ENCODE measurements around the gene HERC2. TPM values are rescaled to one million over a fixed set of nuclear protein-coding genes. Genes with fewer than 3 reads are reported as not detected.

The HERC2 gene
- total RNA-seq, 1 donor from 2014 or later: 86.2 TPM

GRCh38 chr15:28106294-28107110 lies 215.5 kb downstream of the HERC2 start:
- TF ChIP-seq CTCF (IDR thresholded peaks at IDR 0.05; ENCODE audit: unreplicated experiment): no peak
- peaks cover 59% of the 10 kb centered on the region for H3K27me3 Mint-ChIP-seq
- H3K27ac Mint-ChIP-seq: no peak overlapping the region
- H3K9me3 Mint-ChIP-seq (ENCODE audit: low read depth): no peaks in the 10 kb centered on the region
- peak overlapping the region; percentile 23 for H3K4me3 Mint-ChIP-seq (ENCODE audit: low read depth)
- H3K36me3 Mint-ChIP-seq (ENCODE audit: insufficient read depth): peaks cover 7% of the 10 kb centered on the region
- peaks cover 3% of the 10 kb centered on the region for H3K4me1 Mint-ChIP-seq (ENCODE audit: low read depth)
- no peak for DNase-seq (ENCODE audit: low spot score, unreplicated experiment)

- no peak for TF ChIP-seq CTCF (IDR thresholded peaks at IDR 0.05; ENCODE audit: unreplicated experiment)
- peak overlapping the region; percentile 64 for H3K27ac Mint-ChIP-seq
- H3K9me3 Mint-ChIP-seq (ENCODE audit: low read depth): no peaks in the 10 kb centered on the region
- peaks cover 3% of the 10 kb centered on the region for H3K4me1 Mint-ChIP-seq (ENCODE audit: low read depth)
- H3K36me3 Mint-ChIP-seq (ENCODE audit: insufficient read depth): peaks cover 3% of the 10 kb centered on the region
- DNase-seq (ENCODE audit: low spot score, unreplicated experiment): no peak
- H3K27me3 Mint-ChIP-seq: peaks cover 66% of the 10 kb centered on the region
- peak overlapping the region; percentile 23 for H3K4me3 Mint-ChIP-seq (ENCODE audit: low read depth)
Observed at GRCh38 chr15:28105793-28106192, 216.2 kb downstream of the HERC2 start.

GRCh38 chr15:28105224-28105791 lies 216.7 kb downstream of the HERC2 start:
- Mint-ChIP-seq H3K9me3 (ENCODE audit: low read depth) (no peaks in the 10 kb centered on the region), H3K4me1 (ENCODE audit: low read depth) (peaks cover 3% of the 10 kb centered on the region), H3K36me3 (ENCODE audit: insufficient read depth) (peaks cover under 1% of the 10 kb centered on the region), H3K27ac (no peak overlapping the region), H3K27me3 (peaks cover 71% of the 10 kb centered on the region), H3K4me3 (ENCODE audit: low read depth) (no peak overlapping the region)
- TF ChIP-seq CTCF (IDR thresholded peaks at IDR 0.05; ENCODE audit: unreplicated experiment): no peak
- no peak for DNase-seq (ENCODE audit: low spot score, unreplicated experiment)

- Mint-ChIP-seq H3K27ac (no peak overlapping the region), H3K4me3 (ENCODE audit: low read depth) (no peak overlapping the region), H3K27me3 (peaks cover 77% of the 10 kb centered on the region), H3K36me3 (ENCODE audit: insufficient read depth) (no peaks in the 10 kb centered on the region), H3K4me1 (ENCODE audit: low read depth) (peaks cover 5% of the 10 kb centered on the region), H3K9me3 (ENCODE audit: low read depth) (no peaks in the 10 kb centered on the region)
- DNase-seq (ENCODE audit: low spot score, unreplicated experiment): no peak
- TF ChIP-seq CTCF (IDR thresholded peaks at IDR 0.05; ENCODE audit: unreplicated experiment): no peak
Observed at GRCh38 chr15:28104326-28104725, 217.7 kb downstream of the HERC2 start.

GRCh38 chr15:28103831-28104230 lies 218.1 kb downstream of the HERC2 start:
- no peak for DNase-seq (ENCODE audit: low spot score, unreplicated experiment)
- Mint-ChIP-seq H3K36me3 (ENCODE audit: insufficient read depth) (no peaks in the 10 kb centered on the region), H3K4me3 (ENCODE audit: low read depth) (no peak overlapping the region), H3K4me1 (ENCODE audit: low read depth) (peaks cover 5% of the 10 kb centered on the region), H3K9me3 (ENCODE audit: low read depth) (no peaks in the 10 kb centered on the region), H3K27ac (no peak overlapping the region), H3K27me3 (peaks cover 77% of the 10 kb centered on the region)
- no peak for TF ChIP-seq CTCF (IDR thresholded peaks at IDR 0.05; ENCODE audit: unreplicated experiment)
